IMR-90 (cell line): ENCODE results near the gene FER1L5. TPM values are rescaled to one million over a fixed set of nuclear protein-coding genes. Genes with fewer than 3 reads are reported as not detected.

ENCODE experiments used
- ATAC-seq: fragments of 200-7000 bp; cut with Tn5 transposase; 2 replicates; pipeline ENCODE4 v1.9.1; 2020; ENCODE audit warnings: low read depth, mild to moderate bottlenecking, moderate library complexity
- BruUV-seq: library from RNA; stranded (reverse); fragments of 400-500 nt; replicated peaks from 2 replicates; lab custom pipeline; 2021; lab: Mats Ljungman, UMichigan
- CTCF ChIA-PET: fragments of 300-600 bp; formaldehyde crosslinking; extraction: SDS; loops from one replicate; lab custom pipeline; 2021; ENCODE audit warnings: antibody characterized with exemption; lab: Yijun Ruan, JAX
- POLR2A ChIA-PET: fragments of 300-600 bp; sonication (Branson Sonifier 250); formaldehyde crosslinking; loops from one replicate; lab custom pipeline; 2022; ENCODE audit warnings: antibody characterized with exemption; ENCODE audit not compliant: unreplicated experiment; lab: Charles Lee
- DNase-seq: peaks from one replicate; pipeline ENCODE4 v3.0.0; 2013
- H2AFZ ChIP-seq: replicated peaks from 2 replicates; pipeline ENCODE3; 2013; ENCODE audit warnings: low read length, mild to moderate bottlenecking; ENCODE audit not compliant: poor library complexity
- H2AK5ac ChIP-seq: 2 replicates; pipeline ENCODE4 v1.6.1; 2013; ENCODE audit warnings: low read depth, low read length, inconsistent platforms
- H2AK9ac ChIP-seq: replicated peaks from 2 replicates; pipeline ENCODE3; 2013; ENCODE audit warnings: mild to moderate bottlenecking, low read depth, low read length, moderate library complexity; ENCODE audit not compliant: poor library complexity
- H2BK120ac ChIP-seq: 2 replicates; pipeline ENCODE4 v1.6.1; 2013; ENCODE audit warnings: low read depth, low read length, inconsistent platforms
- H2BK15ac ChIP-seq: 3 replicates; pipeline ENCODE4 v1.6.1; 2013; ENCODE audit warnings: low read depth, low read length, inconsistent platforms
- H2BK20ac ChIP-seq: 2 replicates; pipeline ENCODE4 v1.6.1; 2013; ENCODE audit warnings: low read depth, mild to moderate bottlenecking, inconsistent platforms, low read length, moderate library complexity
- H2BK5ac ChIP-seq: 2 replicates; pipeline ENCODE4 v1.6.1; 2013; ENCODE audit warnings: mild to moderate bottlenecking, low read depth, low read length, inconsistent platforms; ENCODE audit not compliant: poor library complexity, severe bottlenecking
- H3K14ac ChIP-seq: replicated peaks from 2 replicates; pipeline ENCODE4 v1.6.1; 2013; ENCODE audit warnings: low read depth, low read length, inconsistent platforms
- H3K18ac ChIP-seq: 2 replicates; pipeline ENCODE4 v1.6.1; 2013; ENCODE audit warnings: low read depth, low read length, control low read depth
- H3K23ac ChIP-seq: 2 replicates; pipeline ENCODE4 v1.6.1; 2013; ENCODE audit warnings: low read depth, low read length, inconsistent platforms
- H3K27ac ChIP-seq: 2 replicates; pipeline ENCODE4 v1.5.1; 2013; ENCODE audit warnings: mild to moderate bottlenecking, control low read depth, low read length; ENCODE audit not compliant: insufficient read depth
- H3K27me3 ChIP-seq: 2 replicates; pipeline ENCODE4 v1.6.1; 2013; ENCODE audit warnings: low read length; ENCODE audit not compliant: control insufficient read depth, insufficient read depth
- H3K36me3 ChIP-seq: 2 replicates; pipeline ENCODE4 v1.6.1; 2013; ENCODE audit warnings: low read length, mixed read lengths; ENCODE audit not compliant: control insufficient read depth, insufficient read depth
- H3K4ac ChIP-seq: 2 replicates; pipeline ENCODE4 v1.6.1; 2013; ENCODE audit warnings: low read depth, low read length, inconsistent platforms
- H3K4me1 ChIP-seq: 2 replicates; pipeline ENCODE4 v1.6.1; 2013; ENCODE audit warnings: low read length, mixed read lengths; ENCODE audit not compliant: control insufficient read depth, insufficient read depth
- H3K4me2 ChIP-seq: 2 replicates; pipeline ENCODE4 v1.6.1; 2013; ENCODE audit warnings: low read depth, mild to moderate bottlenecking, control low read depth, low read length, moderate library complexity
- H3K4me3 ChIP-seq: 2 replicates; pipeline ENCODE4 v1.5.1; 2013; ENCODE audit warnings: low read depth, mild to moderate bottlenecking, control low read depth, low read length, moderate library complexity; ENCODE audit not compliant: insufficient read depth
- H3K56ac ChIP-seq: 2 replicates; pipeline ENCODE4 v1.6.1; 2013; ENCODE audit warnings: low read length, inconsistent platforms; ENCODE audit not compliant: insufficient read depth; ENCODE audit errors: extremely low read depth
- H3K79me1 ChIP-seq, 2 experiments: 2 replicates each; pipeline ENCODE4 v1.6.1; 2013; ENCODE audit warnings: low read length in 2 of 2, inconsistent platforms in 1 of 2, low read depth in 1 of 2
- H3K9ac ChIP-seq: 2 replicates; pipeline ENCODE4 v1.6.1; 2013; ENCODE audit warnings: low read depth, low read length, control low read depth
- H3K9me1 ChIP-seq: 2 replicates; pipeline ENCODE4 v1.6.1; 2013; ENCODE audit warnings: low read length, inconsistent platforms; ENCODE audit not compliant: insufficient read depth
- H3K9me3 ChIP-seq: 2 replicates; pipeline ENCODE4 v1.6.1; 2013; ENCODE audit warnings: low read length; ENCODE audit not compliant: control insufficient read depth, insufficient read depth
- H4K20me1 ChIP-seq: 2 replicates; pipeline ENCODE4 v1.6.1; 2013; ENCODE audit warnings: low read length, inconsistent platforms; ENCODE audit not compliant: insufficient read depth
- H4K5ac ChIP-seq: 2 replicates; pipeline ENCODE4 v1.6.1; 2013; ENCODE audit warnings: mild to moderate bottlenecking, low read depth, low read length, control low read depth
- H4K8ac ChIP-seq, 2 experiments: 2 replicates each; pipeline ENCODE4 v1.6.1; 2013; ENCODE audit warnings: low read depth in 2 of 2, low read length in 2 of 2, control low read depth in 1 of 2, inconsistent platforms in 1 of 2
- H4K91ac ChIP-seq: 2 replicates; pipeline ENCODE4 v1.6.1; 2013; ENCODE audit warnings: low read depth, low read length, inconsistent platforms; ENCODE audit not compliant: insufficient read depth
- CEBPB ChIP-seq: IDR thresholded peaks from 2 replicates; pipeline ENCODE4 v1.6.1; 2012; ENCODE audit warnings: low read depth, low read length, improper control_type of control experiment
- NFE2L2 ChIP-seq: fragments of 150-350 bp; IDR thresholded peaks from 2 replicates; pipeline ENCODE4 v1.6.1; 2016; ENCODE audit warnings: low read depth, mild to moderate bottlenecking, low read length
- RAD21 ChIP-seq: IDR thresholded peaks from 2 replicates; pipeline ENCODE4 v1.6.1; 2012; ENCODE audit warnings: low read length, improper control_type of control experiment
- RFX5 ChIP-seq: IDR thresholded peaks from 2 replicates; pipeline ENCODE4 v1.8.0; 2012; ENCODE audit warnings: low read depth, mild to moderate bottlenecking, low read length, moderate library complexity
- USF2 ChIP-seq: fragments of 150-350 bp; IDR thresholded peaks from 2 replicates; pipeline ENCODE4 v1.6.1; 2017; ENCODE audit warnings: mild to moderate bottlenecking, antibody characterized with exemption, low read length, low read depth
- WGBS, 2 experiments: methylation state at CpG; one replicate each; pipeline versions ENCODE4 v1.1.5 to v1.1.7; 2013; ENCODE audit warnings: missing lambda C conversion rate in 2 of 2; ENCODE audit not compliant: insufficient read length in 1 of 2; ENCODE audit errors: extremely low coverage in 2 of 2; 5-methylcytosine and 5-hydroxymethylcytosine counted together
- dilution Hi-C: fragments of 300-500 bp; cut with HindIII; formaldehyde crosslinking; loops from one replicate; pipeline ENCODE4 v1.14.3; 2018; ENCODE audit warnings: low sequenced_read_pairs; ENCODE audit not compliant: unreplicated experiment
- in situ Hi-C: fragments of 300-500 bp; cut with MboI; formaldehyde crosslinking; loops from 3 replicates; pipeline ENCODE4 v1.14.3; 2019; ENCODE audit warnings: low sequenced_read_pairs, inconsistent platforms, mixed read lengths
- intact Hi-C: fragments of 100-400 bp; cut with micrococcal nuclease; formaldehyde crosslinking; loops from 2 replicates; pipeline ENCODE4 v1.10.0; 2022
- polyA plus RNA-seq, 3 experiments: library from polyadenylated mRNA; depleted of rRNA; stranded (reverse); fragments of >200 nt; gene quantifications; 2 replicates each; pipeline ENCODE4 v1.2.3, GENCODE V29; 2012; ENCODE audit warnings: low replicate concordance in 1 of 3
- total RNA-seq: library from RNA; depleted of rRNA; stranded (reverse); fragments of >200 nt; gene quantifications from 2 replicates; pipeline ENCODE4 v1.2.3, GENCODE V29; 2012

FER1L5 gene
- total and polyA plus RNA-seq, 2 of the 4 experiments (the other 2 are of a cell fraction) = 0.15 to 0.36 TPM

GRCh38 chr2:96655526-96655925 lies 13.0 kb downstream of the FER1L5 start:
- Histone ChIP-seq H4K91ac (no peak overlapping the region), H3K23ac (no peak overlapping the region), H3K4me3 (no peak overlapping the region), H4K5ac (no peak overlapping the region), H3K9me1 (no peaks in the 10 kb centered on the region), H3K9me3 (no peaks in the 10 kb centered on the region), H2AK9ac (no peak overlapping the region), H2BK5ac (no peak overlapping the region), H3K4me1 (no peaks in the 10 kb centered on the region), H3K14ac (no peak overlapping the region), H2BK15ac (no peak overlapping the region), H3K36me3 (no peaks in the 10 kb centered on the region), H2BK120ac (no peak overlapping the region), H3K4me2 (no peak overlapping the region), H3K27ac (no peak overlapping the region), H3K79me1 (no peaks in the 10 kb centered on the region), H3K56ac (no peak overlapping the region), H3K9ac (no peak overlapping the region), H3K4ac (no peak overlapping the region), H4K8ac (no peak overlapping the region), H3K27me3 (no peaks in the 10 kb centered on the region), H2BK20ac (no peak overlapping the region), H4K20me1 (no peaks in the 10 kb centered on the region), H3K18ac (no peak overlapping the region), H2AK5ac (no peak overlapping the region), H2AFZ (no peak overlapping the region)
- DNase-seq (no peak), ATAC-seq (no peak)
- in situ Hi-C loops = no loop called here
- WGBS, 2 experiments = 87% methylated on average over 5 of the region's 6 CpGs; no CpG with 5 or more reads in 1 of the 2 experiments
- dilution Hi-C loops = no loop called here
- TF ChIP-seq NFE2L2 (no peak), USF2 (no peak), CEBPB (no peak), RAD21 (no peak), RFX5 (no peak)
- BruUV-seq = no TSS peak
- intact Hi-C loops = no loop called here
- POLR2A ChIA-PET = interaction anchor here (0.8 kb wide), 1 partner anchor 17 kb away, joined by 3 read pairs; no protein-coding TSS in a partner anchor
- CTCF ChIA-PET = no interaction called here
